Activated B cell treated with CpG ODN at 0.5 μM for 24 hours (primary cell): ENCODE results near the gene SH3RF3. TPM values are rescaled to one million over a fixed set of nuclear protein-coding genes. Genes with fewer than 3 reads are reported as not detected.

ENCODE experiments used
- ATAC-seq: fragments of 200-7000 bp; cut with Tn5 transposase; one replicate; pipeline ENCODE4 v1.10.0; 2021; ENCODE audit warnings: low read depth, mild to moderate bottlenecking, moderate library complexity
- CTCF ChIA-PET: fragments of 350-600 bp; sonication (Branson Sonifier 250); formaldehyde crosslinking; loops from one replicate; lab custom pipeline; 2021; ENCODE audit warnings: antibody characterized with exemption; lab: Charles Lee
- POLR2A ChIA-PET: fragments of 350-600 bp; sonication (Branson Sonifier 250); formaldehyde crosslinking; loops from one replicate; lab custom pipeline; 2021; ENCODE audit warnings: antibody characterized with exemption; lab: Charles Lee
- DNase-seq: peaks from one replicate; pipeline ENCODE4 v3.0.0; 2022
- H3K27ac Mint-ChIP-seq: one replicate; pipeline ENCODE4 v1.8.0; 2020; ENCODE audit warnings: mixed read lengths
- H3K27me3 Mint-ChIP-seq: one replicate; pipeline ENCODE4 v1.8.0; 2021; ENCODE audit warnings: mixed read lengths
- H3K36me3 Mint-ChIP-seq: one replicate; pipeline ENCODE4 v1.8.0; 2021; ENCODE audit warnings: low read depth, mixed read lengths
- H3K4me1 Mint-ChIP-seq: one replicate; pipeline ENCODE4 v1.8.0; 2021; ENCODE audit warnings: mixed read lengths
- H3K4me3 Mint-ChIP-seq: one replicate; pipeline ENCODE4 v1.8.0; 2020; ENCODE audit warnings: mild to moderate bottlenecking, mixed read lengths
- H3K9me3 Mint-ChIP-seq: one replicate; pipeline ENCODE4 v1.8.0; 2020; ENCODE audit warnings: mixed read lengths
- CTCF ChIP-seq: fragments of 200-600 bp; IDR thresholded peaks from one replicate; pipeline ENCODE4 v1.8.0; 2022; ENCODE audit warnings: antibody characterized with exemption, mild to moderate bottlenecking
- intact Hi-C: fragments of 100-400 bp; cut with micrococcal nuclease; formaldehyde crosslinking; loops from one replicate; pipeline ENCODE4 v1.15.1; 2024
- total RNA-seq: library from RNA; stranded (reverse); gene quantifications from 2 replicates; pipeline ENCODE4 v1.2.3, GENCODE V29; 2022

The SH3RF3 gene
- total RNA-seq, 1 donor from 2014 or later: 0.09 TPM

DNA sequence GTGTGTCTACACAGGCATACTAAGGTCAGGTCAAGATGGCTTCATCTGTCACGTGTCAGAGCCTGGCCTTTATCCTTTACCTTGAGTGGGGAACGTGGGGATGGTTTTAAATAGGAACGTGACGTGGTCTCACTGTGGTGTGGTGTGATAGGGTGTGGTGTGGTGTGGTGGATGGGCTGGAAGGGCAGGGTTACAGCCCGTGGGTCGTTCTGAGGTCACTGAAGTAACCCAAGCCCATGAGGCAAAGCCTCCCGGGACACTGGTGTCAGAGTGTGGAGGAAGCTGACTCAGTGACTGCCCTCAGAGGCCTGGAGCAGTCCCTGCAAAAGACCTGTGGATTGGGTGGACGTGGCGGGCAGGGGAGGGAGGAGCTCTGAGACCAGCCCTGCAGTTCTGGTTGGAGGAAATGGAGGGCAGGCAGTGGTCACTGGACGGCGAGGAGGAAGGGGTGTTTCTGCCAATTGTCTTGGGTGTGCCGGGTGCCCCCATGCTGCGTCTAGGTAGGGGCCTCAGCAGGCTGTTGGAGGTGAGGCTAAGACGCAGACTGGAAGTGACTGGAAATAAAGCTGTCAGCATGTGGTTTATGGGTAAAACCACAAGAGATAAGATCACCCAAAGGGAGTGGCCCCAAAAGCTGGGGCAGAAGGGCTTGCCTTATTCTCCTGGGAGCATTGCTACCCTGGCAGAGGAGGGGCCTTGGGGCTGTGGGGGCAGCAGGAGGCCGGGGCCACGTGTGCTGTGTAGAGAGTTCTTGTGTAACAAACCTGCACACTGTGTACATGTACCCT is 84.8 kb downstream of the SH3RF3 start:
- Mint-ChIP-seq H3K36me3 (no peaks in the 10 kb centered on the region), H3K27ac (peak overlapping the region; percentile 18), H3K27me3 (peaks cover 10% of the 10 kb centered on the region), H3K9me3 (no peaks in the 10 kb centered on the region), H3K4me3 (peak overlapping the region; percentile 21), H3K4me1 (peaks cover 80% of the 10 kb centered on the region)
- intact Hi-C loops: loop anchor here (5.0 kb wide), 1 partner anchor 118 kb away; no protein-coding TSS in a partner anchor
- ChIA-PET POLR2A (interaction anchor here (1.1 kb wide), 1 partner anchor 26 kb away, joined by 4 read pairs; no protein-coding TSS in a partner anchor), CTCF (no interaction called here)
- DNase-seq (no peak), ATAC-seq (peak; percentile 79)
- no peak for TF ChIP-seq CTCF

- ChIA-PET POLR2A (interaction anchor here (1.1 kb wide), 1 partner anchor 25 kb away, joined by 4 read pairs; no protein-coding TSS in a partner anchor), CTCF (no interaction called here)
- ATAC-seq: no peak
- no peaks in the 10 kb centered on the region for H3K36me3 Mint-ChIP-seq
- H3K27ac Mint-ChIP-seq: no peak overlapping the region
- DNase-seq: no peak
- H3K4me1 Mint-ChIP-seq: peaks cover 84% of the 10 kb centered on the region
- no peaks in the 10 kb centered on the region for H3K9me3 Mint-ChIP-seq
- H3K4me3 Mint-ChIP-seq: peak overlapping the region; percentile 21
- no peak for TF ChIP-seq CTCF
- intact Hi-C loops: loop anchor here (5.0 kb wide), 1 partner anchor 117 kb away; no protein-coding TSS in a partner anchor
- peaks cover 10% of the 10 kb centered on the region for H3K27me3 Mint-ChIP-seq
Measured at GRCh38 chr2:109214651-109215371, 85.8 kb downstream of the SH3RF3 start.

- Mint-ChIP-seq H3K4me1 (peaks cover 77% of the 10 kb centered on the region), H3K36me3 (no peaks in the 10 kb centered on the region), H3K9me3 (no peaks in the 10 kb centered on the region), H3K27ac (no peak overlapping the region), H3K27me3 (peaks cover 10% of the 10 kb centered on the region), H3K4me3 (no peak overlapping the region)
- intact Hi-C loops: no loop called here
- CTCF ChIA-PET: no interaction called here
- DNase-seq (no peak), ATAC-seq (no peak)
- no peak for TF ChIP-seq CTCF
- POLR2A ChIA-PET: no interaction called here
Measured at GRCh38 chr2:109215866-109216265, 86.9 kb downstream of the SH3RF3 start.

GRCh38 chr2:109216332-109216731 is 87.3 kb downstream of the SH3RF3 start:
- CTCF ChIA-PET: no interaction called here

More at GRCh38 chr2:109216332-109216731, 87.3 kb downstream of the SH3RF3 start:
- Mint-ChIP-seq H3K4me3 (no peak overlapping the region), H3K36me3 (no peaks in the 10 kb centered on the region), H3K27ac (no peak overlapping the region), H3K4me1 (peaks cover 72% of the 10 kb centered on the region), H3K9me3 (no peaks in the 10 kb centered on the region), H3K27me3 (peaks cover 10% of the 10 kb centered on the region)
- intact Hi-C loops: no loop called here
- DNase-seq: no peak
- no peak for ATAC-seq
- TF ChIP-seq CTCF: no peak
- POLR2A ChIA-PET: no interaction called here
